ENCODE results near the gene GIMAP2.
"Not testable (repeated sequence)": the region's sequence is repeated elsewhere in the genome, so short reads cannot be mapped to it uniquely, and the experiment has no call there.

Gene GIMAP2

GRCh38 chr7:150685219-150686029, at the start of gene GIMAP2:
Gene GIMAP2 (plus strand): TSS chr7:150685706. CDS start chr7:150687060, 1,354 bp downstream.
- DNase-seq (ENCODE audit: low read depth) = no peak

- DNase-seq (ENCODE audit: low read depth) = no peak
Measured at GRCh38 chr7:150641854-150642253, 43.7 kb upstream of the GIMAP2 start.

- no peak for DNase-seq (ENCODE audit: low read depth)
Measured at GRCh38 chr7:150642926-150643325, 42.6 kb upstream of the GIMAP2 start.

GRCh38 chr7:150645259-150646020, 40.1 kb upstream of the GIMAP2 start:
- DNase-seq (ENCODE audit: low read depth) = no peak

GRCh38 chr7:150648353-150649079, 37.0 kb upstream of the GIMAP2 start:
- DNase-seq (ENCODE audit: low read depth) = no peak

- no peak for DNase-seq (ENCODE audit: low read depth)
Measured at GRCh38 chr7:150649080-150649385, 36.5 kb upstream of the GIMAP2 start.

GRCh38 chr7:150654692-150655091, 30.8 kb upstream of the GIMAP2 start:
- no peak for DNase-seq (ENCODE audit: low read depth)

- DNase-seq (ENCODE audit: low read depth) = no peak
Measured at GRCh38 chr7:150656047-150656446, 29.5 kb upstream of the GIMAP2 start.

GRCh38 chr7:150657526-150657925, 28.0 kb upstream of the GIMAP2 start:
- no peak for DNase-seq (ENCODE audit: low read depth)

GRCh38 chr7:150660939-150661613, 24.4 kb upstream of the GIMAP2 start:
- DNase-seq (ENCODE audit: low read depth) = no peak

GRCh38 chr7:150662821-150663220, 22.7 kb upstream of the GIMAP2 start:
- not testable (repeated sequence) for DNase-seq (ENCODE audit: low read depth)

- no peak for DNase-seq (ENCODE audit: low read depth)
Measured at GRCh38 chr7:150663802-150664494, 21.6 kb upstream of the GIMAP2 start.

- DNase-seq (ENCODE audit: low read depth) = no peak
Measured at GRCh38 chr7:150665089-150665748, 20.3 kb upstream of the GIMAP2 start.

GRCh38 chr7:150665896-150666295, 19.6 kb upstream of the GIMAP2 start:
- DNase-seq (ENCODE audit: low read depth) = no peak

- DNase-seq (ENCODE audit: low read depth) = no peak
Measured at GRCh38 chr7:150666412-150666811, 19.1 kb upstream of the GIMAP2 start.

GRCh38 chr7:150668472-150668911, 17.0 kb upstream of the GIMAP2 start:
- DNase-seq (ENCODE audit: low read depth) = peak; percentile 51

GRCh38 chr7:150668977-150669376, 16.5 kb upstream of the GIMAP2 start:
- DNase-seq (ENCODE audit: low read depth) = no peak

- not testable (repeated sequence) for DNase-seq (ENCODE audit: low read depth)
Measured at GRCh38 chr7:150671798-150672585, 13.5 kb upstream of the GIMAP2 start.

- DNase-seq (ENCODE audit: low read depth) = no peak
Measured at GRCh38 chr7:150675714-150676113, 9.8 kb upstream of the GIMAP2 start.

- DNase-seq (ENCODE audit: low read depth) = not testable (repeated sequence)
Measured at GRCh38 chr7:150676276-150676675, 9.2 kb upstream of the GIMAP2 start.

Measured in stimulated activated CD8-positive, alpha-beta memory T cell treated with anti-CD3 and anti-CD28 coated beads, Interleukin-12 subunit alpha, Interleukin-12 subunit beta, amount 100 ng/mL, for 4 hours (primary cell).